ENCODE data around the gene RPL41.

- TF ChIP-seq POLR2AphosphoS5 (IDR thresholded peaks at IDR 0.05; ENCODE audit: low read depth, low read length) (no peak), POLR2A (IDR thresholded peaks at IDR 0.05; ENCODE audit: low read depth, low read length) (no peak), POU2F2 (IDR thresholded peaks at IDR 0.05; ENCODE audit: low read depth, low read length) (no peak)
Observed at GRCh38 chr12:56145217-56145616, 28.8 kb downstream of the RPL41 start.
